Lung (tissue), 12 donors: Measurements from ENCODE around the gene IRX4. TPM values are rescaled to one million over a fixed set of nuclear protein-coding genes. Genes with fewer than 3 reads are reported as not detected.

Experiments
- ATAC-seq: fragments of 200-7000 bp; cut with Tn5 transposase; one replicate; pipeline ENCODE4 v1.9.1; 2020; ENCODE audit warnings: moderate number of reproducible peaks; ENCODE audit not compliant: insufficient read depth, low FRiP score
- DNase-seq, 3 donors: peaks; one replicate each; pipeline ENCODE4 v3.0.0-alpha.2; 2013 to 2017
- H3K27ac ChIP-seq, 2 donors: one replicate each; pipeline ENCODE4 v1.5.1; 2013; ENCODE audit warnings: mild to moderate bottlenecking in 2 of 2, moderate library complexity in 2 of 2, control low read depth in 1 of 2, inconsistent platforms in 1 of 2, low read depth in 1 of 2, low read length in 1 of 2
- H3K27me3 ChIP-seq, 3 donors: one replicate each; pipeline ENCODE4 v1.5.1; 2013; ENCODE audit warnings: low read length in 2 of 3; ENCODE audit not compliant: control insufficient read depth in 3 of 3, insufficient read depth in 3 of 3
- H3K36me3 ChIP-seq, 4 donors: one replicate each; pipeline ENCODE4 v1.5.1; 2013; ENCODE audit warnings: low read length in 4 of 4, mild to moderate bottlenecking in 1 of 4, moderate library complexity in 1 of 4; ENCODE audit not compliant: control insufficient read depth in 4 of 4, insufficient read depth in 4 of 4
- H3K4me1 ChIP-seq, 5 donors: one replicate each; pipeline ENCODE4 v1.5.1; 2013; ENCODE audit warnings: low read length in 5 of 5, mild to moderate bottlenecking in 2 of 5, moderate library complexity in 1 of 5; ENCODE audit not compliant: control insufficient read depth in 5 of 5, insufficient read depth in 5 of 5
- H3K4me3 ChIP-seq: one replicate; pipeline ENCODE4 v1.5.1; 2013; ENCODE audit warnings: mild to moderate bottlenecking, control low read depth, moderate library complexity
- H3K9ac ChIP-seq, 2 donors: one replicate each; pipeline ENCODE4 v1.5.1; 2013; ENCODE audit warnings: low read length in 2 of 2, control low read depth in 1 of 2; ENCODE audit not compliant: insufficient read depth in 1 of 2
- H3K9me3 ChIP-seq, 4 donors: one replicate each; pipeline ENCODE4 v1.5.1; 2013; ENCODE audit warnings: low read length in 3 of 4, mild to moderate bottlenecking in 1 of 4, moderate library complexity in 1 of 4; ENCODE audit not compliant: control insufficient read depth in 4 of 4, insufficient read depth in 3 of 4
- WGBS, 2 donors: extraction: QIAGEN DNeasy Blood & Tissue Kit; methylation state at CpG; one replicate each; pipeline ENCODE4 v1.1.7; 2013; 5-methylcytosine and 5-hydroxymethylcytosine counted together
- polyA plus RNA-seq, 2 donors: library from polyadenylated mRNA; stranded (reverse); fragments of 200-250 nt; gene quantifications; one replicate each; pipeline ENCODE4 v1.2.1, GENCODE V29; 2013
- total RNA-seq, 2 donors: library from RNA; depleted of rRNA in 1 of 2; stranded (reverse); fragments of >200 nt in 1 of 2; gene quantifications; one replicate each; pipeline ENCODE4 v1.2.1, GENCODE V29; 2014 to 2021
- TF ChIP-seq, protein P1 (sequence below): IDR thresholded peaks from 2 replicates; pipeline ENCODE4 v1.5.1; 2012; ENCODE audit warnings: mild to moderate bottlenecking; ENCODE audit errors: control extremely low read depth, extremely low read depth
- donor health status: control.
- donor health status: control.
- donor health status: Bipolar disorder and iron deficiency.
- donor health status: healthy.
- donor health status: DM: yes; HTN: yes; CAD: no.

Gene IRX4
- total and polyA plus RNA-seq, 4 donors: 0.02 TPM; not detected in 3

DNA sequence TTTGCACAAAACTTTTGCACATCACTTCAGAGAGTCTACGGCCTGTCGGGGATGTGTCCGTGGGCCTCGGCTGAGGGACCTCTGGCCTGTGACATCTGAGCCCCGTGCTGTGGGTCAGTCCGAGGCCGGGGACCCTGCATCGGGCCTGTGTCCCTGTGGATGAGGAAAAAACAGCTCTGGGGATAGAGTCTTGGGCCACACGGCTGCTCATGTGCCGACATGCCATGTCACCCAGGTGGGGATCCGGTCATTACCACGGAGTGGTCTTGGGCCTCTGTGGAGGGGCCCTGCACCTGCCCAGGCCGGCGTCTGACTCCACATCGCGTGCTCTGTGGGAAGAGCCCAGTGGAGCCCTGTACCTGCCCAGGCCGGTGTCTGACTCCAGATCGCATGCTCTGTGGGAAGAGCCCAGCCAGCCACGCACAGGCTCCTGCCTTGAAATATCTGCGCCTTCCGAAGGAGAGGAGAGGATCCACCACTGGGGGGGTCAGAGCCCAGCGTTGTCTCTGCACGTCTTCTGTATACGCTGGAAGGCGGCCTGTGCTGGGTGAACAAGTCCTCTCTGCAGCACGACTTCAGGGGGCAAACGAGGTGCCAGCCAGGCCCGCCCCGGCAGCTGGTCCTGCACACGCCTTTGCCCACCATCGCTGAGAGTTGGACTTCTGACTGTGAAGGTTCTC lies 27.5 kb upstream of the IRX4 start:
- DNase-seq (no peak), ATAC-seq (no peak)
- H3K36me3 ChIP-seq: no peaks in the 10 kb centered on the region
- H3K4me3 ChIP-seq: no peak overlapping the region
- H3K27me3 ChIP-seq: peaks cover 0 to 10% (median under 1%) of the 10 kb centered on the region in 3 donors
- H3K4me1 ChIP-seq: no peaks in the 10 kb centered on the region
- no peak overlapping the region for H3K27ac ChIP-seq
- peaks cover 0 to 25% (median 2%) of the 10 kb centered on the region in 4 donors for H3K9me3 ChIP-seq
- TF ChIP-seq, protein P1, sequence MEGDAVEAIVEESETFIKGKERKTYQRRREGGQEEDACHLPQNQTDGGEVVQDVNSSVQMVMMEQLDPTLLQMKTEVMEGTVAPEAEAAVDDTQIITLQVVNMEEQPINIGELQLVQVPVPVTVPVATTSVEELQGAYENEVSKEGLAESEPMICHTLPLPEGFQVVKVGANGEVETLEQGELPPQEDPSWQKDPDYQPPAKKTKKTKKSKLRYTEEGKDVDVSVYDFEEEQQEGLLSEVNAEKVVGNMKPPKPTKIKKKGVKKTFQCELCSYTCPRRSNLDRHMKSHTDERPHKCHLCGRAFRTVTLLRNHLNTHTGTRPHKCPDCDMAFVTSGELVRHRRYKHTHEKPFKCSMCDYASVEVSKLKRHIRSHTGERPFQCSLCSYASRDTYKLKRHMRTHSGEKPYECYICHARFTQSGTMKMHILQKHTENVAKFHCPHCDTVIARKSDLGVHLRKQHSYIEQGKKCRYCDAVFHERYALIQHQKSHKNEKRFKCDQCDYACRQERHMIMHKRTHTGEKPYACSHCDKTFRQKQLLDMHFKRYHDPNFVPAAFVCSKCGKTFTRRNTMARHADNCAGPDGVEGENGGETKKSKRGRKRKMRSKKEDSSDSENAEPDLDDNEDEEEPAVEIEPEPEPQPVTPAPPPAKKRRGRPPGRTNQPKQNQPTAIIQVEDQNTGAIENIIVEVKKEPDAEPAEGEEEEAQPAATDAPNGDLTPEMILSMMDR: no peak
- H3K9ac ChIP-seq: no peak overlapping the region
- 89 to 91% methylated on average over 31 of the region's 31 CpGs for WGBS, 2 donors

DNA sequence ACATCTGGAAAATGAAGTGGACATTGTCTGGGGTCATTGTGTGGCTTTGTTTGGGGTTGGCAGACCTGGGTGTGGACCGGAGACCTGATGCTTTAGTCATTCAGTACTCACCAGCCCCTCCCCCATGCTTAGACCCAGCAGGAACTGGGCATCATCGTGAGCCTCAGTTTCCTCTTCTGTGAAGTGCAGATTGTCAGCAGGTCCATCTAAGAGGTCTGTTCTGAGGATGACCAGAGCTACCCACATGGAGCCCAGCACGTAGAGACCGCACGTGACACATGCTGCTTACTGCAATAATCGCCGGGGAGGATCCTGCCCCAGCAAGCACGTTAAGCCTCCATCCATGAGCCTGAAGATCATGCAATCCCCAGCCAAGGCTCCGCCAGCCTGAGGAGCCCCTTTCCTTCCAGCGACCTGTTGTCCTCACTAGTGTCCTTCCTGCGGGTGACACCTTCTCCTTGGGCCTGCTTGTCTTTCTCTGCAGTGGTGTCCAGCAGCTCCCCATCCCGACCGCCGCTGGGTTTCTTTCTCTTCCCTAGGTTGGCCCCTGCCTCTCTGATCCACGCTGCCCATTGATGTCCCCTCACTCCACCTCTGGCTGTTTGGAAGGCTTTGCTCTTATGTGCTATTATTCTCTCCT lies 26.7 kb upstream of the IRX4 start:
- TF ChIP-seq, protein P1: no peak
- H3K27ac ChIP-seq: no peak overlapping the region
- no peaks in the 10 kb centered on the region for H3K4me1 ChIP-seq
- no peak for ATAC-seq
- peaks cover 0 to 10% (median 0%) of the 10 kb centered on the region in 3 donors for H3K27me3 ChIP-seq
- DNase-seq: no peak
- peaks cover 0 to 19% (median 2%) of the 10 kb centered on the region in 4 donors for H3K9me3 ChIP-seq
- 89 to 93% methylated on average over 15 of the region's 15 CpGs for WGBS, 2 donors
- H3K4me3 ChIP-seq: no peak overlapping the region
- H3K36me3 ChIP-seq: no peaks in the 10 kb centered on the region
- H3K9ac ChIP-seq: no peak overlapping the region

DNA sequence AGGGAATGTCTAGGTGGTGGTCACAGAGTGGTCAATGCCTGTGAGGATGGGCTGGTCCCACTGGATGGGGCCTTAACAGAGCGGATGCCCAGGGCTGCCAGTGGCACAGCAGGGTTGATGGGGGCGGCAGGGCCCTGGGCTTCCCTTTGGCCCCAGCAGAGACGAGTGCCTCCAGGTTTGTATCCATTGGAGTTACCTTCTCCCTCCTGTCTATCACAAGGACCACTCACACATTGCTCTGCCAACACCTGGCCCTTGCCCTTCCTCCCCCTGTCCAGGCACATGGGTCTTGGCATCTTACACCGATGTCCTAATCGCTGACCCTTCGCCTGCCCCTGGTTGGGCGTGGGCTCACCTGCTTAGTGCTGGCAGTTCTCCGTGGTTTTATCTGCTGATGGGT lies 26.2 kb upstream of the IRX4 start:
- Histone ChIP-seq H3K9me3 (peaks cover 0 to 20% (median 3%) of the 10 kb centered on the region in 4 donors), H3K4me3 (no peak overlapping the region), H3K4me1 (no peaks in the 10 kb centered on the region), H3K9ac (no peak overlapping the region), H3K36me3 (no peaks in the 10 kb centered on the region), H3K27me3 (peaks cover 0 to 10% (median 0%) of the 10 kb centered on the region in 3 donors), H3K27ac (no peak overlapping the region)
- 84 to 89% methylated on average over 8 of the region's 8 CpGs for WGBS, 2 donors
- ATAC-seq: no peak
- DNase-seq: no peak
- TF ChIP-seq, protein P1: no peak
